Measurements from ENCODE around the gene RWDD4.

Gene RWDD4

GRCh38 chr4:183670251-183670650, 11.3 kb upstream of the RWDD4 start:
- ChIA-PET POLR2A (no interaction called here), CTCF (interaction anchor here (1.1 to 1.4 kb wide), 2 partner anchors 10 kb away, joined by 3 to 4 read pairs; no protein-coding TSS in a partner anchor)

GRCh38 chr4:183666088-183666487, 7.1 kb upstream of the RWDD4 start:
- ChIA-PET CTCF (no interaction called here), POLR2A (no interaction called here)
- DNase-seq (ENCODE audit: low read depth, low spot score), result no peak
- H3K4me3 ChIP-seq (ENCODE audit: low read depth, low read length), result no peak overlapping the region
- TF ChIP-seq, protein P1, sequence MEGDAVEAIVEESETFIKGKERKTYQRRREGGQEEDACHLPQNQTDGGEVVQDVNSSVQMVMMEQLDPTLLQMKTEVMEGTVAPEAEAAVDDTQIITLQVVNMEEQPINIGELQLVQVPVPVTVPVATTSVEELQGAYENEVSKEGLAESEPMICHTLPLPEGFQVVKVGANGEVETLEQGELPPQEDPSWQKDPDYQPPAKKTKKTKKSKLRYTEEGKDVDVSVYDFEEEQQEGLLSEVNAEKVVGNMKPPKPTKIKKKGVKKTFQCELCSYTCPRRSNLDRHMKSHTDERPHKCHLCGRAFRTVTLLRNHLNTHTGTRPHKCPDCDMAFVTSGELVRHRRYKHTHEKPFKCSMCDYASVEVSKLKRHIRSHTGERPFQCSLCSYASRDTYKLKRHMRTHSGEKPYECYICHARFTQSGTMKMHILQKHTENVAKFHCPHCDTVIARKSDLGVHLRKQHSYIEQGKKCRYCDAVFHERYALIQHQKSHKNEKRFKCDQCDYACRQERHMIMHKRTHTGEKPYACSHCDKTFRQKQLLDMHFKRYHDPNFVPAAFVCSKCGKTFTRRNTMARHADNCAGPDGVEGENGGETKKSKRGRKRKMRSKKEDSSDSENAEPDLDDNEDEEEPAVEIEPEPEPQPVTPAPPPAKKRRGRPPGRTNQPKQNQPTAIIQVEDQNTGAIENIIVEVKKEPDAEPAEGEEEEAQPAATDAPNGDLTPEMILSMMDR (IDR thresholded peaks at IDR 0.05; ENCODE audit: insufficient read depth, low read length, missing control alignments), result no peak

More at GRCh38 chr4:183670251-183670650, 11.3 kb upstream of the RWDD4 start:
- DNase-seq (ENCODE audit: low read depth, low spot score), result no peak
- TF ChIP-seq, protein P1 (IDR thresholded peaks at IDR 0.05; ENCODE audit: insufficient read depth, low read length, missing control alignments), result no peak
- no peak overlapping the region for H3K4me3 ChIP-seq (ENCODE audit: low read depth, low read length)

DNA sequence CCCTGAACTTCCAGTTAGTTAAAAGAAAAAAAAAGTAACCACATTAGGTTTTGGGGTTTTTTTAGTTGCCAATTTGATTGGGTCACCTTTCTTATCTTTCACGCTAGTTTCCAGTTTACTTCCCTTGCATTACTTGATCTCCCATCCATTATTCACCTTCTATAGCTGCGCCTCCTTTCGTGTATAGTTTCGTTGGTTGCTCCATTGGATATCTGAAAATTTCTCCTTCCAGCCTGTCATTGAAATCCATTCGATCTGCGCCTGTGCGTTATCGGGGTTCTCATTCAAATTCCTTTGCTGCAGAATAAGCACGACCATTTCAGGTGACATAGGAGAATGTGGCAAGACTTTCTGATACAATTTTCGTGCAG, 872 bp upstream of the RWDD4 start:
- ChIA-PET CTCF (interaction anchor here (0.7 to 1.2 kb wide), 5 partner anchors 10 to 190 kb away, joined by 3 to 4 read pairs (median 4); no protein-coding TSS in a partner anchor), POLR2A (interaction anchor here (1.0 kb wide), 1 partner anchor 195 kb away, joined by 6 read pairs; no protein-coding TSS in a partner anchor)
- DNase-seq (ENCODE audit: low read depth, low spot score), result no peak
- H3K4me3 ChIP-seq (ENCODE audit: low read depth, low read length), result peak overlapping the region; percentile 55
- TF ChIP-seq, protein P1 (IDR thresholded peaks at IDR 0.05; ENCODE audit: insufficient read depth, low read length, missing control alignments), result no peak

DNA sequence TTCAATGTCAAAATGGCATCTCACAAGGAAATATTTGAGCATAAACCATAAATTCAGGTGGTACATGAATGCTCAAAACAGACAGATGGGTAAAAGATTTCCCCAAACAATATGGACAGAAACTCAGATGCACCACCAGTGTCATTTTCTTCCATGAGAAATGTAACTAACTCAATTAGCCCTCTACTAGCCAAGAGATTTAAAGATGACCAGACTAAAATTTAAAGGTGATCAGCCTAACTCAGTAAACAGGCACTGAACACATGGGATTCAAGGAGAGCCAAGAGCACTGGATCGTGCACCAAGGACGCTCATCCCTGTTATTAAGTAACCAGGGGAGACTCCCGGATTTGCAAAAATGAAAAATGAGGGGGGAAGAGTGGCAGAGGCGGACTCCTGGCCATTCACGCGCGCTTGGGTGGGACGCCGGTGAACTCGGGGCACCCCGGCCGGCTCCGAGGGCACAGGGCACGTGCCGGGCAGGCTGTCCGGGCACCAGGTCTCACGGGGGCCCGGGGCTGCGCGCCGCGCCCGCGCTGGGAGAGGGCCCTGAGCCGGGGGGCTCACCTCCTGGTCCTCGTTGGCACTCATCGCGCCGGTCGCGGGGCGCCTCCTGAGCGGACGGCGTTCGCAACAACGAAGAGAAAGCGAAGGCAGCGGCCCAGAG, 490 bp downstream of the RWDD4 start:
- DNase-seq (ENCODE audit: low read depth, low spot score), result no peak
- H3K4me3 ChIP-seq (ENCODE audit: low read depth, low read length), result peak overlapping the region; percentile 55
- CTCF ChIA-PET, result interaction anchor here (0.5 to 1.2 kb wide), 3 partner anchors 13 to 188 kb away, joined by 3 to 4 read pairs (median 3); no protein-coding TSS in a partner anchor
- POLR2A ChIA-PET, result interaction anchor here (1.0 kb wide), 1 partner anchor 194 kb away, joined by 6 read pairs; no protein-coding TSS in a partner anchor
- TF ChIP-seq, protein P1 (IDR thresholded peaks at IDR 0.05; ENCODE audit: insufficient read depth, low read length, missing control alignments), result no peak

DNA sequence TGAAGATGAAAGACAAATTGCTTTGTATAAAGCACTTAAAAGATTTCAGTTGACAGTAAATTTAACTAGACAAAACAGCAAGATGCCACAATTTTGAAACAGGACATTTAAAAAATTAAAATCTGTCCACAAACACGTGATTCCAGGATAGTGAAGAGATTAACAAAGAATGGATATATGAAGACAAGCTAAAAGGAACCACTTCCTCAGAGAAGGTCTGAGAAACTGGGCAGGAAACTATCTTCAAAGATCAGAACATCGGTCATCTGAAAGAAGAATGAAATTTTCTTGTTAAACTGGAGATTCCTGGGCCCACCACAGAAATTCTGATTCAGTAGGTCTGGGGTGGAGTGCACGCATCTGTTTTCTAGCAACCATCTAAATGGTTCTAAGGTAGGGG, 1.4 kb downstream of the RWDD4 start:
- POLR2A ChIA-PET, result no interaction called here
- H3K4me3 ChIP-seq (ENCODE audit: low read depth, low read length), result peak overlapping the region; percentile 55
- TF ChIP-seq, protein P1 (IDR thresholded peaks at IDR 0.05; ENCODE audit: insufficient read depth, low read length, missing control alignments), result no peak
- no peak for DNase-seq (ENCODE audit: low read depth, low spot score)
- CTCF ChIA-PET, result interaction anchor here (0.8 kb wide), 1 partner anchor 187 kb away, joined by 4 read pairs; no protein-coding TSS in a partner anchor

GRCh38 chr4:183645326-183645725, 13.7 kb downstream of the RWDD4 start:
- POLR2A ChIA-PET, result no interaction called here
- CTCF ChIA-PET, result interaction anchor here (0.7 kb wide), 1 partner anchor 13 kb away, joined by 3 read pairs; no protein-coding TSS in a partner anchor
- H3K4me3 ChIP-seq (ENCODE audit: low read depth, low read length), result no peak overlapping the region
- TF ChIP-seq, protein P1 (IDR thresholded peaks at IDR 0.05; ENCODE audit: insufficient read depth, low read length, missing control alignments), result no peak
- DNase-seq (ENCODE audit: low read depth, low spot score), result no peak

Data from AG04449 (cell line).